ENCODE measurements around the gene UNC5A. TPM values are rescaled to one million over a fixed set of nuclear protein-coding genes. Genes with fewer than 3 reads are reported as not detected.

Gene UNC5A
- polyA plus RNA-seq, 2 donors = 0.02 TPM; not detected in 1

DNA sequence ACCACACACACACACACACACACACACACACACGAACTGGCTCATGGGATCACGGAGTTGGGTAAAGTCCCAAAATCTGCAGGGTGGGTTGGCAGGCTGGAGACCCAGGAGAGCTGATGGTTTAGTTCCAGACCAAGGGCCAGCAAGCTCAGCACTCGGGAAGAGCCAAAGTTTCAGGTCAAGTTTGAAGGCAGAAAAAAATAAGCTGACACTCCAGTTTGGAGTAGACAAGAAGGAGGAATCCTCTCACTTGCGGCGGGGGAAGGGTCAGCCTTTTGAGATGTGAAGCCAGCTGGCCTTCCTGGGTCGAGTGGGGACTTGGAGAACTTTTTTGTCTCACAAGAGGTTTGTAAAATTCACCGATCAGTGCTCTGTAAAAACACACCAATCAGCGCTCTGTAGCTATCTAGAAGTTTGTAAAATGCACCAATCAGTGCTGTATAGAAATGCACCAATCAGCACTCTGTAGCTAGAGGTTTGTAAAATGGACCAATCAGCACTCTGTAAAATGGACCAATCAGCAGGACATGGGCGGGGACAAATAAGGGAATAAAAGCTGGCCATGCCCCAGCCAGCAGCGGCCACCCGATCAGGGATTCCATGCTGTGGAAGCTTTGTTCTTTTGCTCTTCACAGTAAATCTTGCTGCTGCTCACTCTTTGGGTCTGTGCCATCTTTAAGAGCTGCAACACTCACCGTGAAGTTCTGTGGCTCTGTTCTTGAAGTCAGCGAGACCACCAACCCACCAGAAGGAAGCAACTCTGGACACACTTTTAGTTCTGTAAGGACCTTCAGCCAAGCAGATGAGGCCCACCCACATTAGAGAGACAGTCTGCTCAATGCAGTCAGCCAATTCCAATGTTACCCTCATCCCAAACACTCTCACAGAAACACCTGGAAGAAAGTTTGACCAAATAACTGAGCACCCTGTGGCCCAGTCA lies 37.8 kb upstream of the UNC5A start:
- H3K27ac ChIP-seq (ENCODE audit: low read depth in 2 of 2, low read length in 1 of 2) = no peak overlapping the region
- no peak overlapping the region for H3K4me3 ChIP-seq (ENCODE audit: low read depth in 1 of 2, low read length in 2 of 2)
- H3K9me3 ChIP-seq (ENCODE audit: control insufficient read depth in 2 of 2, insufficient read depth in 1 of 2, low read depth in 1 of 2, low read length in 1 of 2) = peaks cover 0 to 2% of the 10 kb centered on the region in 2 donors
- no peaks in the 10 kb centered on the region for H3K36me3 ChIP-seq (ENCODE audit: control insufficient read depth in 2 of 2, insufficient read depth in 2 of 2, low read length in 1 of 2)
- peaks cover 0 to 2% of the 10 kb centered on the region in 2 donors for H3K4me1 ChIP-seq (ENCODE audit: control insufficient read depth in 2 of 2, insufficient read depth in 2 of 2, low read length in 1 of 2)
- WGBS, 2 donors = 74 to 78% methylated on average over 13 of the region's 13 CpGs
- peaks cover 0 to 2% of the 10 kb centered on the region in 2 donors for H3K27me3 ChIP-seq (ENCODE audit: control insufficient read depth in 1 of 2, insufficient read depth in 2 of 2, low read length in 2 of 2)

DNA sequence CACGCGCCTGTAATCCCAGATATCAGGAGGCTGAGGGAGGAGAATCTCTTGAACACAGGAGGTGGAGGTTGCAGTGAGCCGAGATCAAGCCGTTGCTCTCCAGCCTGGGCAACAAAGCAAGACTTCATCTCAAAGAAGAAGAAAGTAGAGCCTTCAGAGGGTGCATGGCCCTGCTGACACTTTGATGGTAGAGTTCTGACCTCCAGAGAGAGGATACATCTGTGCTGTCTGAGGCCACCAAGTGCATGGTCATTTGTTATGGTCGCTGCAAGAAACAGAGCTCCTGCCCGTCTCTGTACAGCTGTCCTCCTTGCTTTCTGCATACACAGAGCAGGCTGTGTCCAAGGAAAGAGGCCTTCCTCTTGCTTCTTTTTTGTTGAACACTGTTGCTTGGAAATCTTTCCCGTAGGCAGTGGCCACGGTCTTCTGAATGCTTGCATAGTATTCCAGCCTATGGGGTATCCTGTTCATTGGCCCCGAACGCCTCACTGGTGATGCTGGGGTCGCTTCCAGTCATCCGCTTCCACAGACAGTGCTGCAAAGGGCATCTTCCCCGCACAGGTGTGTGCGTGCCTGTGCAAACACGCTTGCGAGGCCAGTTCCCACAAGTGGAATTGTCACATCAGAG lies 36.8 kb upstream of the UNC5A start:
- Histone ChIP-seq H3K27ac (ENCODE audit: low read depth in 2 of 2, low read length in 1 of 2) (no peak overlapping the region), H3K27me3 (ENCODE audit: control insufficient read depth in 1 of 2, insufficient read depth in 2 of 2, low read length in 2 of 2) (no peaks in the 10 kb centered on the region), H3K9me3 (ENCODE audit: control insufficient read depth in 2 of 2, insufficient read depth in 1 of 2, low read depth in 1 of 2, low read length in 1 of 2) (no peaks in the 10 kb centered on the region), H3K36me3 (ENCODE audit: control insufficient read depth in 2 of 2, insufficient read depth in 2 of 2, low read length in 1 of 2) (no peaks in the 10 kb centered on the region), H3K4me1 (ENCODE audit: control insufficient read depth in 2 of 2, insufficient read depth in 2 of 2, low read length in 1 of 2) (peaks cover 0 to 2% of the 10 kb centered on the region in 2 donors), H3K4me3 (ENCODE audit: low read depth in 1 of 2, low read length in 2 of 2) (no peak overlapping the region)
- WGBS, 2 donors = 77 to 81% methylated on average over 16 of the region's 16 CpGs

DNA sequence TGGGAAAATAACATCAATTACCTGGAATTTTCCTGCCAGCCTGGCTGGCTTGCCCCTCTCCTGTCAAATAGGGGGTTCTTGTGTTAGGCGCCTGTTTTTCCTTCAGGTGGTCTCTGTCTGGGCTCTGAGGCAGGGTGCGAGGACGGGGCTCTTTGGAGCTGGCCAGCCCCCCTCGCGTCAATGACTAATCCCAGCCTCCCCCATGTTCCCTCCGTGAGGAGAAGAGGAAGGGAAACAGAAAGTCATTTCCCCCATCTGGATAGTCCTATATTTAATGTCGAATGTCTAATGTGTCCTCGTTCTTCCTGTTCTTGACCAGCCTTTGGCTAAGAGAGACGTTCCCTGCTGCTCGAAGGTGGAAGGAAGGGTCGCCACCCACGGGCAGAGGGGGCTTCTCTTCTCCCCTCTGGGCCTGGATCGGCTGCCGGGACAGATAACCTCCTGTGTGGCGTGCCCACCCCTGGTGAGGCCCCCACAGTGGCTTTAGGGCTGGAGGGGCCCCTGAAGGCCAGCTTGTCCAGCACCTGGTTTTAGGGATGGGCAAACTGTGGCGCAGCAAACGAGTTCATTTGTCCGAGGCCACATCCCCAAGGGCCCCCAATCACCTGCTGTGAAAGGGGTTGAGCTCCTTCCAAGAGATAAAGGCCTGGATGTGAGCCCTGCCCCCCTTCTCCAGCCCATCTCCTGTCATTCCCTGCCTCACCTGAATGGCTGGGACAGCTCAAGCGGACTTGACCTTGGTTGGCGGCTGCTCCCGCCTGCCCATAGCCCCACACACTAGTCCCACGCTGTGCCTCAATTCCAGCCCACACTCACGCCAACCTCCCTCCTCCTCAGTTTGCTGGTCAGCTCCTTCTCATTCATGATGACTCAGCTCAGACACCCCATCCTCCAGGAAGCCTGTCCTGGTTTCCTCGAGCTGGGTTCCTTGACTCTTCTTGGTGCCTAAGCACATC lies 35.9 kb upstream of the UNC5A start:
- 30 to 35% methylated on average over 24 of the region's 24 CpGs for WGBS, 2 donors
- H3K36me3 ChIP-seq (ENCODE audit: control insufficient read depth in 2 of 2, insufficient read depth in 2 of 2, low read length in 1 of 2) = no peaks in the 10 kb centered on the region
- no peak overlapping the region for H3K27ac ChIP-seq (ENCODE audit: low read depth in 2 of 2, low read length in 1 of 2)
- peaks cover 0 to 2% of the 10 kb centered on the region in 2 donors for H3K4me1 ChIP-seq (ENCODE audit: control insufficient read depth in 2 of 2, insufficient read depth in 2 of 2, low read length in 1 of 2)
- no peaks in the 10 kb centered on the region for H3K9me3 ChIP-seq (ENCODE audit: control insufficient read depth in 2 of 2, insufficient read depth in 1 of 2, low read depth in 1 of 2, low read length in 1 of 2)
- no peak overlapping the region for H3K4me3 ChIP-seq (ENCODE audit: low read depth in 1 of 2, low read length in 2 of 2)
- H3K27me3 ChIP-seq (ENCODE audit: control insufficient read depth in 1 of 2, insufficient read depth in 2 of 2, low read length in 2 of 2) = no peaks in the 10 kb centered on the region

DNA sequence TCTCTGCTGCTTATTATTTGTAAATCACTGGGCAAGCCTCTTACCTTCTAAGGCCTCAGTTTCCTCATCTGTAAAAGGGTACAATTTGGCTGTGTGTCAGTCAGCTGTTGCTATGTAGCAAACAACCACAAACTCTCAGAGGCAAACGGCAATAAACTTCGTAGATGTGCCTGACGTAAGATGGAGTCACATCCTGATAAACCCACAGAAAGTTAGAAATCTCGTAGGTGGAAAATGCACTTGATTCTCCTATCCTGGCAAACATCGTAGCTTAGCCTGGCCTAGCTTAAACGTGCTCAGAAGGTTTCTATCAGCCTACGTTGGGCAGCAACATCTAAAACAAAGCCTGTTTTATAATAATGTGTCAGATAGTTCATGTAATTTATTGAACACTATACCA lies 35.0 kb upstream of the UNC5A start:
- 58 to 60% methylated on average over 7 of the region's 7 CpGs for WGBS, 2 donors
- no peaks in the 10 kb centered on the region for H3K9me3 ChIP-seq (ENCODE audit: control insufficient read depth in 2 of 2, insufficient read depth in 1 of 2, low read depth in 1 of 2, low read length in 1 of 2)
- no peak overlapping the region for H3K4me3 ChIP-seq (ENCODE audit: low read depth in 1 of 2, low read length in 2 of 2)
- H3K4me1 ChIP-seq (ENCODE audit: control insufficient read depth in 2 of 2, insufficient read depth in 2 of 2, low read length in 1 of 2) = peaks cover 0 to 1% of the 10 kb centered on the region in 2 donors
- no peak overlapping the region for H3K27ac ChIP-seq (ENCODE audit: low read depth in 2 of 2, low read length in 1 of 2)
- H3K36me3 ChIP-seq (ENCODE audit: control insufficient read depth in 2 of 2, insufficient read depth in 2 of 2, low read length in 1 of 2) = no peaks in the 10 kb centered on the region
- H3K27me3 ChIP-seq (ENCODE audit: control insufficient read depth in 1 of 2, insufficient read depth in 2 of 2, low read length in 2 of 2) = no peaks in the 10 kb centered on the region

DNA sequence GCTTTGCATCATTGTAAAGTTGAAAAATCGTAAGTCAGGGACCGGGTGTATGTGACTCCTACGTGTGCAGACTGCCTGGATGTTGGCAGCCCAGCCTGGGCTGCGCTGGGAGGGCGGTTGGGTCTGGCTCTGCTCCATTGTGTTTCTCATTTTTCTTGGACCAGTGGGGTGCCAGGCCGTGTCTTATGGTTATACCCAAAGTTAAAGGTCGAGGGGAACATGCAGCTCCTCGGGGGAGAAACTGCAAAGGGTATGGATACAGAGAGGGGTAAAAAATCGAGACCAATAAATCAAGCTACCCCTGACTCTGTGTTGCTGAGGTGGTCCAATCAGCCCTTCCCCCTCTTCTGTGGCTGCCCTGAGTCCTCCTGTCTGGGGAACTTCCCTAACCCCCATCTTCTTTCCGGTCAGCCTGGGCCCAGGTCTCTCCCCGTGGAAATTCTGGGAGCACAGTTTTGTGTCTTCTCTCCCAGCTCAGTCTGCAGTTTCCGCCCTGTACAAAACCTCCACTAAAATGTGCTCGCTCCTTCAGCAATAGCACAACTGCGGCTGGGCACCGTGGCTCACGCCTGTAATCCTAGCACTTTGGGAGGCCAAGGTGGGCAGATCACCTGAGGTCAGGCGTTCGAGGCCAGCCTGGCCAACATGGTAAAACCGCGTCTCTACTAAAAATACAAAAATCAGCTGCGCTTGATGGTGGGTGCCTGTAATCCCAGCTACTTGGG lies 34.1 kb upstream of the UNC5A start:
- Histone ChIP-seq H3K4me1 (ENCODE audit: control insufficient read depth in 2 of 2, insufficient read depth in 2 of 2, low read length in 1 of 2) (peaks cover 0 to 3% of the 10 kb centered on the region in 2 donors), H3K4me3 (ENCODE audit: low read depth in 1 of 2, low read length in 2 of 2) (no peak overlapping the region), H3K9me3 (ENCODE audit: control insufficient read depth in 2 of 2, insufficient read depth in 1 of 2, low read depth in 1 of 2, low read length in 1 of 2) (no peaks in the 10 kb centered on the region), H3K27ac (ENCODE audit: low read depth in 2 of 2, low read length in 1 of 2) (no peak overlapping the region), H3K36me3 (ENCODE audit: control insufficient read depth in 2 of 2, insufficient read depth in 2 of 2, low read length in 1 of 2) (no peaks in the 10 kb centered on the region), H3K27me3 (ENCODE audit: control insufficient read depth in 1 of 2, insufficient read depth in 2 of 2, low read length in 2 of 2) (no peaks in the 10 kb centered on the region)
- WGBS, 2 donors = 69 to 72% methylated on average over 21 of the region's 21 CpGs

DNA sequence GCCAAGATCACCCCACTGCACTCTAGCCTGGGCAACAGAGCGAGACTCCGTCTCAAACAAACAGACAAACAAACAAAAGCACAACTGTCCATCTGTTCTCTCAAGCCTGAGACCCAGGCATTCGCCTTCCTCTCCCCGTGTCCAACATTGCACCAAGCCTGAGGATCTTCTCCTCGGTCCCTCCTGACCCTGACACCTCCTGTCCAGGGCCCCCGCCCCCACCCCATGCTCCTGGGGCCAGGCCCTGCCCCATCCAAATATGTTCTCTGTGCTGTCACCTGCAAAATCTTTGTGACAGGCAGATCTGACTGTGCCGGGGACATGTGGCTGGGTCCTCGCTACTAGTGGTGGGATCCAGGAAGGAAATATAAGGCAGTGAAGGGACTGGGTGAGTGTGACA lies 33.4 kb upstream of the UNC5A start:
- WGBS, 2 donors = 69 to 74% methylated on average over 8 of the region's 8 CpGs
- Histone ChIP-seq H3K4me3 (ENCODE audit: low read depth in 1 of 2, low read length in 2 of 2) (no peak overlapping the region), H3K36me3 (ENCODE audit: control insufficient read depth in 2 of 2, insufficient read depth in 2 of 2, low read length in 1 of 2) (no peaks in the 10 kb centered on the region), H3K27ac (ENCODE audit: low read depth in 2 of 2, low read length in 1 of 2) (no peak overlapping the region), H3K27me3 (ENCODE audit: control insufficient read depth in 1 of 2, insufficient read depth in 2 of 2, low read length in 2 of 2) (no peaks in the 10 kb centered on the region), H3K9me3 (ENCODE audit: control insufficient read depth in 2 of 2, insufficient read depth in 1 of 2, low read depth in 1 of 2, low read length in 1 of 2) (no peaks in the 10 kb centered on the region), H3K4me1 (ENCODE audit: control insufficient read depth in 2 of 2, insufficient read depth in 2 of 2, low read length in 1 of 2) (peaks cover 0 to 3% of the 10 kb centered on the region in 2 donors)

DNA sequence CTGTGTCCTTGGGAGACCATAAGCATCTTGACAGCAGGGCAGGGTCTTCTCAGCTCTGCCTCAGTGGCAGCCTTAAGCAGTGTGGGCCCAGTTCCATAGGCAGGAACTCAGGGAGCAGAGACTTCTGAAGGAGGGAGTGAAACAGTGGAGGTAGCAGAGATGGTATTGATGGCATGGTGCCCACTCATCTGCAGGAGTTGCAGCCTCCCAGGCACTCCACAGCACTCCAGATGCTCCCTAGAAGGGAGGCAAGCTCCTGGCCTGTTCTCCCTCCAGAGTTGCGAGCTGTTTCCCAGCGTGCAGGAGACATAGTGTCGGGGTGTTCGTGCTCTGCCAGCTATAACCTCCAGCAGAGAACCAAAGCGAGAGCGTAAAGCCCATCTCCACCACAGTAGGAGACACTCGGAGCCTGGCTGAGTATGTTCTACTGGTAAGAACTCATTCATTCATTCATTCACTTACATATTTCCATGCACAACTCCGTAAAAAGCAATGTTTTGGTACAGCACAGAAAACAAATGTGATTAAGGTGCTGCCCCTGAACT lies 31.4 kb upstream of the UNC5A start:
- Histone ChIP-seq H3K27ac (ENCODE audit: low read depth in 2 of 2, low read length in 1 of 2) (no peak overlapping the region), H3K4me1 (ENCODE audit: control insufficient read depth in 2 of 2, insufficient read depth in 2 of 2, low read length in 1 of 2) (peaks cover 0 to 3% of the 10 kb centered on the region in 2 donors), H3K4me3 (ENCODE audit: low read depth in 1 of 2, low read length in 2 of 2) (no peak overlapping the region), H3K9me3 (ENCODE audit: control insufficient read depth in 2 of 2, insufficient read depth in 1 of 2, low read depth in 1 of 2, low read length in 1 of 2) (no peaks in the 10 kb centered on the region), H3K27me3 (ENCODE audit: control insufficient read depth in 1 of 2, insufficient read depth in 2 of 2, low read length in 2 of 2) (no peaks in the 10 kb centered on the region), H3K36me3 (ENCODE audit: control insufficient read depth in 2 of 2, insufficient read depth in 2 of 2, low read length in 1 of 2) (no peaks in the 10 kb centered on the region)
- 88 to 90% methylated on average over 8 of the region's 8 CpGs for WGBS, 2 donors

DNA sequence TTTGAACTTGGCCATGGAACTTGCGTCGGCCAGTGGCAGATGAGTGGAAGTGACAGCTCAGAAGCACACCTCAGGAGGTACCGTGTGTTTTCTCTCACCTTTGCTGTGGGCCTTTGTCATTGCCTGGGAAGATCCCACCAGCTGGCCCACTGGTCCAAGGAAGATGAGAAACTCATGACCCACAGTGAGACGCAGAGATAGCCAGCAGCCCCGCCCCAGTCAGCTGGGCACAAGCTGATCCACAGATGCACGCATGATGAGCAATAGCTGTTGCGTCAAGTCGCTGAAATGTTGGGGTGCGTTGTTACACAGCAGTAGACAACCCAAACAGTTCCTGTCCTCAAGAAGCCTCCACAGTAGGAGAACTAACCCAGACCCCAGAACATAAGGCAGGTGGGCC lies 30.8 kb upstream of the UNC5A start:
- 84 to 90% methylated on average over 9 of the region's 9 CpGs for WGBS, 2 donors
- no peaks in the 10 kb centered on the region for H3K27me3 ChIP-seq (ENCODE audit: control insufficient read depth in 1 of 2, insufficient read depth in 2 of 2, low read length in 2 of 2)
- H3K9me3 ChIP-seq (ENCODE audit: control insufficient read depth in 2 of 2, insufficient read depth in 1 of 2, low read depth in 1 of 2, low read length in 1 of 2) = no peaks in the 10 kb centered on the region
- H3K4me3 ChIP-seq (ENCODE audit: low read depth in 1 of 2, low read length in 2 of 2) = no peak overlapping the region
- no peak overlapping the region for H3K27ac ChIP-seq (ENCODE audit: low read depth in 2 of 2, low read length in 1 of 2)
- no peaks in the 10 kb centered on the region for H3K36me3 ChIP-seq (ENCODE audit: control insufficient read depth in 2 of 2, insufficient read depth in 2 of 2, low read length in 1 of 2)
- H3K4me1 ChIP-seq (ENCODE audit: control insufficient read depth in 2 of 2, insufficient read depth in 2 of 2, low read length in 1 of 2) = peaks cover 0 to 3% of the 10 kb centered on the region in 2 donors

Data from esophagus (tissue), 2 donors.